Stimulated activated CD8-positive, alpha-beta memory T cell treated with anti-CD3 and anti-CD28 coated beads, Interleukin-15, amount 100 ng/mL, for 4 hours (primary cell): ENCODE results near the gene CARS1.

Experiments used
- DNase-seq, 2 donors: peaks; one replicate each; pipeline ENCODE4 v3.0.0-alpha.2; 2020; ENCODE audit warnings: low read depth in 2 of 2

CARS1 gene

GRCh38 chr11:2955906-2956476 is 101.2 kb downstream of the CARS1 start:
- DNase-seq, result no peak

GRCh38 chr11:2954263-2954662 is 103.0 kb downstream of the CARS1 start:
- DNase-seq, result no peak

- no peak for DNase-seq
These were observed 104.9 kb downstream of the CARS1 start for GRCh38 chr11:2952290-2952689.

- DNase-seq, result no peak
These were observed 105.8 kb downstream of the CARS1 start for GRCh38 chr11:2951231-2952110.
